H1 (cell line): ENCODE results near the gene NCAPD2. TPM values are rescaled to one million over a fixed set of nuclear protein-coding genes. Genes with fewer than 3 reads are reported as not detected.

ENCODE experiments used
- USF2 ChIP-seq: IDR thresholded peaks from 2 replicates; pipeline ENCODE4 v1.6.1; 2011; ENCODE audit warnings: low read length, improper control_type of control experiment
- polyA plus RNA-seq, 7 experiments: library from polyadenylated mRNA; depleted of rRNA in 3 of 7; stranded (reverse) in 5 of 7; unstranded in 2 of 7; fragments of >200 nt in 5 of 7; fragments of 200-250 nt in 2 of 7; gene quantifications; 1 replicate in 5 of 7; 2 replicates in 1 of 7; 4 replicates in 1 of 7; pipeline versions ENCODE4 v1.2.1 to v1.2.3, GENCODE V29; 2011 to 2013; ENCODE audit warnings: missing spikeins in 2 of 7, mixed read lengths in 2 of 7
- total RNA-seq: library from RNA; stranded (reverse); fragmentation: NEBNext Ultra II Directional; extraction: Animal tissue kit (Norgen Biotek cat#: 25700); gene quantifications from 2 replicates; pipeline ENCODE4 v1.2.1, GENCODE V29; 2021

The NCAPD2 gene
- total and polyA plus RNA-seq, 2 of the 8 experiments (the other 6 are each of a cell fraction or from before 2014, with no cell fraction given): 55.8 to 132 TPM

GRCh38 chr12:6547566-6547965, 53.7 kb downstream of the NCAPD2 start (continued):
- no peak for TF ChIP-seq USF2
